CD4-positive, alpha-beta T cell treated with Interleukin-15 for 1 hour (primary cell): ENCODE data around the gene THPO.

Source experiments
- DNase-seq: peaks from one replicate; pipeline ENCODE4 v3.0.0-alpha.2; 2020

THPO gene

GRCh38 chr3:184377882-184378445, at the start of gene THPO:
Gene THPO (minus strand): TSS chr3:184378207. CDS start chr3:184376259, 1,948 bp downstream.
- DNase-seq = no peak

GRCh38 chr3:184426691-184427141, 48.7 kb upstream of the THPO start:
- no peak for DNase-seq

GRCh38 chr3:184423561-184423960, 45.6 kb upstream of the THPO start:
- no peak for DNase-seq

GRCh38 chr3:184419171-184419570, 41.2 kb upstream of the THPO start:
- no peak for DNase-seq

- DNase-seq = peak; percentile 72
These were observed 39.8 kb upstream of the THPO start for GRCh38 chr3:184417619-184418327.

- DNase-seq = no peak
These were observed 37.1 kb upstream of the THPO start for GRCh38 chr3:184415203-184415490.

- DNase-seq = no peak
These were observed 36.6 kb upstream of the THPO start for GRCh38 chr3:184414418-184415202.

- no peak for DNase-seq
These were observed 32.0 kb upstream of the THPO start for GRCh38 chr3:184409946-184410500.

- DNase-seq = no peak
These were observed 31.4 kb upstream of the THPO start for GRCh38 chr3:184409331-184409926.

- no peak for DNase-seq
These were observed 27.3 kb upstream of the THPO start for GRCh38 chr3:184405075-184406030.

GRCh38 chr3:184399410-184399809, 21.4 kb upstream of the THPO start:
- DNase-seq = no peak

- peak; percentile 4 for DNase-seq
These were observed 17.3 kb upstream of the THPO start for GRCh38 chr3:184395320-184395660.

- DNase-seq = no peak
These were observed 13.3 kb upstream of the THPO start for GRCh38 chr3:184391266-184391665.

GRCh38 chr3:184389935-184390528, 12.0 kb upstream of the THPO start:
- no peak for DNase-seq

- DNase-seq = no peak
These were observed 11.4 kb upstream of the THPO start for GRCh38 chr3:184389384-184389783.

- no peak for DNase-seq
These were observed 10.9 kb upstream of the THPO start for GRCh38 chr3:184388936-184389230.

- no peak for DNase-seq
These were observed 10.3 kb upstream of the THPO start for GRCh38 chr3:184388164-184388935.

- no peak for DNase-seq
These were observed 9.2 kb upstream of the THPO start for GRCh38 chr3:184387174-184387714.

GRCh38 chr3:184386047-184386806, 8.2 kb upstream of the THPO start:
- DNase-seq = no peak

GRCh38 chr3:184384856-184385422, 6.9 kb upstream of the THPO start:
- no peak for DNase-seq
